RPMI8226 (cell line): ENCODE measurements around the gene LIFR.

Source experiments
- DNase-seq: peaks from one replicate; pipeline ENCODE4 v3.0.0-alpha.2; 2015

The LIFR gene

DNA sequence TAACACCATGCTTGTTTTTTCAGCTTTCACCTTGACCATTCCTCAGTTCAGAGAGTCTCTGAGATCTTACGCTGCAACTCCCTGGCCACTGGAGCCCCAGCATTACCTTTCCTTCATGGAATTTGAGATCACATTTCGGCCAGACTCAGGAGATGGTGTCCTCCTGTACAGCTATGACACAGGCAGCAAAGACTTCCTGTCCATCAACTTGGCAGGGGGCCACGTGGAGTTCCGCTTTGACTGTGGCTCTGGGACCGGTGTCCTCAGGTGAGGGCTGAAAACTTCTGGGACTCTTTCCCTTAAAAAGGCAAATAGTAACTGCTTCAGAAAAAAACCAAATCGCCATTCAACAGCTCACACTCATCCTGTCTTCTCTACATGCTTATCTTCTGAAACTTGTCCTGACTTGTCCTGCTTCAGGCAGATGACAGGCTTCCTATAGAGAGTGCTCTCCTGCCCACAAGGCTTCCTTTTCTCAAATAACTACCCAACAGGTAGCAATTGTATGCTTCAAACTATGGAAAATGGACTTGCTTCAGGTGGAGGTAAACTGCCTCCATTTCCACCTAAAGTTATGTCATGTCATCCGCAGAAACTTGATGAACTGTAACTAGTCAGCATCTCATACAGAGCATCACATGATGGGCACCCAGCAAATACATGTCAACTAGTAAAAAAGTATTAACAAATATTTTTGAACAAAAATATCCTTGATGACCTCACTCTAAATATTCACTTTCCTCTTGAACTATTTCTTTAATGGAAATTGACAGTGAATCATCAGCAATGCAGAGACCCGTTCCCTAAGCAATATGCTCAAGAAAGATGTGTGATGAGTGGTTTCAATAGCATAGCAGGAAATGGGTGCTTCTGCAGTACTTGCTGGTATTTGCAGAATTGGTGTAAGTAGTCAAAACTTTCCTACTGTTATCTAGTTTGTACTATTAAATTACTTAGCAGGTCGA is 129.2 kb downstream of the LIFR start:
- peak; percentile 18 for DNase-seq

- no peak for DNase-seq
Observed at GRCh38 chr5:38426490-38426889, 130.0 kb downstream of the LIFR start.
